Measurements from ENCODE around the gene GPR84.
A peak's percentile ranks its signal among the peaks of the same experiment; 100 is the strongest.

Gene GPR84

GRCh38 chr12:54390668-54391551 is 26.6 kb upstream of the GPR84 start:
- DNase-seq (ENCODE audit: low spot score), result peak; percentile 39

- DNase-seq (ENCODE audit: low spot score), result no peak
Measured at GRCh38 chr12:54390176-54390667, 25.9 kb upstream of the GPR84 start.

- DNase-seq (ENCODE audit: low spot score), result no peak
Measured at GRCh38 chr12:54389607-54390175, 25.4 kb upstream of the GPR84 start.

- DNase-seq (ENCODE audit: low spot score), result no peak
Measured at GRCh38 chr12:54389134-54389508, 24.8 kb upstream of the GPR84 start.

GRCh38 chr12:54388237-54389133 is 24.2 kb upstream of the GPR84 start:
- no peak for DNase-seq (ENCODE audit: low spot score)

- no peak for DNase-seq (ENCODE audit: low spot score)
Measured at GRCh38 chr12:54387114-54387467, 22.8 kb upstream of the GPR84 start.

- no peak for DNase-seq (ENCODE audit: low spot score)
Measured at GRCh38 chr12:54386403-54387113, 22.3 kb upstream of the GPR84 start.

- no peak for DNase-seq (ENCODE audit: low spot score)
Measured at GRCh38 chr12:54385251-54385914, 21.1 kb upstream of the GPR84 start.

- no peak for DNase-seq (ENCODE audit: low spot score)
Measured at GRCh38 chr12:54384591-54385041, 20.3 kb upstream of the GPR84 start, which contains the start of gene ZNF385A. TSS of gene ZNF385A (minus strand) at chr12:54384733. CDS start at chr12:54384514, 219 bp downstream.

- no peak for DNase-seq (ENCODE audit: low spot score)
Measured at GRCh38 chr12:54383041-54383609, 18.8 kb upstream of the GPR84 start.

- no peak for DNase-seq (ENCODE audit: low spot score)
Measured at GRCh38 chr12:54381136-54381535, 16.9 kb upstream of the GPR84 start.

GRCh38 chr12:54379398-54380201 is 15.3 kb upstream of the GPR84 start:
- peak; percentile 88 for DNase-seq (ENCODE audit: low spot score)

GRCh38 chr12:54378796-54379397 is 14.6 kb upstream of the GPR84 start:
- DNase-seq (ENCODE audit: low spot score), result no peak

GRCh38 chr12:54377797-54378515 is 13.7 kb upstream of the GPR84 start:
- DNase-seq (ENCODE audit: low spot score), result no peak

- no peak for DNase-seq (ENCODE audit: low spot score)
Measured at GRCh38 chr12:54377007-54377406, 12.7 kb upstream of the GPR84 start.

- DNase-seq (ENCODE audit: low spot score), result no peak
Measured at GRCh38 chr12:54376596-54376995, 12.3 kb upstream of the GPR84 start.

GRCh38 chr12:54375259-54375579 is 10.9 kb upstream of the GPR84 start:
- no peak for DNase-seq (ENCODE audit: low spot score)

- DNase-seq (ENCODE audit: low spot score), result no peak
Measured at GRCh38 chr12:54374562-54375258, 10.4 kb upstream of the GPR84 start.

Measured in activated CD4-positive, alpha-beta T cell treated with anti-CD3 and anti-CD28 coated beads, Interleukin-2, Interleukin-4, amounts not matched to agents 100 ng/mL and 50 ng/mL, durations not matched to agents 16 hours and 8 hours (primary cell).